IPS DF 4.7 (cell line): ENCODE data around the gene APC2.

Source experiments
- DNase-seq: peaks from one replicate; pipeline ENCODE4 v3.0.0-alpha.2; 2013; ENCODE audit warnings: low spot score; ENCODE audit errors: extremely low read depth

Gene APC2

GRCh38 chr19:1449467-1450442 is at the start of gene APC2:
TSS of gene APC2 (plus strand) at chr19:1450121. CDS start at chr19:1453002, 2,881 bp downstream.
- DNase-seq: no peak

GRCh38 chr19:1400281-1401137 is 49.4 kb upstream of the APC2 start:
- no peak for DNase-seq

- DNase-seq: no peak
These were observed 48.6 kb upstream of the APC2 start, which contains the start of gene GAMT for GRCh38 chr19:1401138-1401888. TSS of gene GAMT (minus strand) at chr19:1401542. CDS start at chr19:1401476, 66 bp downstream.

GRCh38 chr19:1401889-1402217 is 48.1 kb upstream of the APC2 start:
- DNase-seq: no peak

- DNase-seq: no peak
These were observed 47.4 kb upstream of the APC2 start for GRCh38 chr19:1402411-1403070.

DNA sequence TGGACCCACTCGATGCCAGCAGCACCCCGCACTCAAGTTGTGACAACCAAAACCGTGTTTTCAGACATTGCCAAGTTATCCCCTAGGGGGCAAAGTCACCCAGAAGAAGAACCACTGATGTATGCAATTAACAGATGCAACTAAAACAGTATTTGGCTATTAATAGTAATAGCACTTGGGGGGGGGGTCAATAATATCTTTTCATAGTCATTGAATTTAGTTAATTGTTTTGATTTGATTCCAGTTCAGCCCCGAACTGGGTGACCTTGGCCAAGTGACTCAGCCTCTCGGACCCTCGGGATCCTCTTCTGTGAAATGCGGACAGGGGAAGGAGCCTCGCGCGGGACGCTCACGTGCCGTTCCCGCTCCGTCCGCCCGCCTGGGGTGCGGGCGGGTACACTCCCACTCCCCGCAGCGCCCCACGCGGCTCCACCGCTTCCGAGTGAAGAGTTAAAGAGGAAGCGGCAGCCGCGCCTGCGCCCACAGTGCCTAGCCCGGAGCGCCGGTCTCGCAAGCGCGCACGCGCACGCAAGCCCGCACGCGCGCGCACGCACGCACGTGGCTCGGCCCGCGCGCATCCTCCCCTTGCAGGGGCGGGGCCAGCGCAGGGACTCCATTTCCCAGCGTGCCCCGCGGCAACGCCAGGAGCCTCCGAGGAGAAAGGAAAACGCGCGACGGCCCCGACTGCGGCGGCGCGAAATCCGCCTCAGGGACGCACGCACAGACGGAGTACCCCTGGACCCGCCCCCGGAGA is 43.0 kb upstream of the APC2 start:
- no peak for DNase-seq

- DNase-seq: no peak
These were observed 42.2 kb upstream of the APC2 start, which contains the start of gene DAZAP1 for GRCh38 chr19:1407528-1408299. TSS of gene DAZAP1 (plus strand) at chr19:1407586. CDS start at chr19:1407774, 188 bp downstream.

DNA sequence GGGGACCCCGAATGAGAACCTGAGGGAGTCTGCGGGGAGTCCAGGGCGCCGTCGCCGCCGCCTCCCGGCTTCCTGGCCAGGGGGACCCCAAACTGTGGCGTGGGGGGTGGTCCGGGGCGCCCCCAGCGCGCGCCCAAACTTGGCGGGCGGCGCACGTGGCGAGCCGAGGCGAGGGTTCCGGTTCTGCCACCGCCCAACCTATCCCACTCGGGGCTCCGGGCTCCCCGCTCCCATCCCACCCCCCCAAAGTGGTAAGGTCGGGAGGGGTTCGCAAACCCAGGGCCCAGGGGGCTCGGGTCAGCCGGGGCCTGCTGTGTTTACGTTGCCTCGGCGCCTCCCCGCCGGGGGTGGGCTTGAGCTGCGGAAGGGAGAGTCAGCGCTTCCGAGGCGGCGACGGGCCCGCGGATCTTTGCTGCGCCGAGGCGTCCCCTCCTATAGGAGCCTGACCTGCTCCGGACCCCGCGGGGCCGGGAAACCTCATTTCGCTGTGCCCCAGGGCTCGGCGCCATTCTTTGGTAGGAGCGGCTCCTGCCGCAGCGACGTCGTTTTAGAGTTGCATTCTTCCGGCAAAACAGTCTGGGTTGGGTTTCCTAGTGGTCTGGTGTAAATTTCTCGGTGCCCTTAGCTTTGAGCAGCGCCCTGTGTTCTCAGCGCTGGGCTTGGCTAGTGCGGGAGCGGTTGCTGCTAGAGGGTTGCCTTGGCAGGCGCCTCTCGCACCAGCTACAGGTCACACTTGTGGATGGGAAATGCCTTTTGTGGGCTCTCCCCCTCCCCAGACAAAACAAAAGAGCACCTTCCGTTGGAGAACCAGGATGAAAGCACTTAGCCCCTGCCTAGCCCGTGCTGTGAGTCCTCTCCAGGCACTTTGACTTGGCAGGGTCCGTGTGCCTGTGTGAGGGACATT is 41.4 kb upstream of the APC2 start:
- no peak for DNase-seq

DNA sequence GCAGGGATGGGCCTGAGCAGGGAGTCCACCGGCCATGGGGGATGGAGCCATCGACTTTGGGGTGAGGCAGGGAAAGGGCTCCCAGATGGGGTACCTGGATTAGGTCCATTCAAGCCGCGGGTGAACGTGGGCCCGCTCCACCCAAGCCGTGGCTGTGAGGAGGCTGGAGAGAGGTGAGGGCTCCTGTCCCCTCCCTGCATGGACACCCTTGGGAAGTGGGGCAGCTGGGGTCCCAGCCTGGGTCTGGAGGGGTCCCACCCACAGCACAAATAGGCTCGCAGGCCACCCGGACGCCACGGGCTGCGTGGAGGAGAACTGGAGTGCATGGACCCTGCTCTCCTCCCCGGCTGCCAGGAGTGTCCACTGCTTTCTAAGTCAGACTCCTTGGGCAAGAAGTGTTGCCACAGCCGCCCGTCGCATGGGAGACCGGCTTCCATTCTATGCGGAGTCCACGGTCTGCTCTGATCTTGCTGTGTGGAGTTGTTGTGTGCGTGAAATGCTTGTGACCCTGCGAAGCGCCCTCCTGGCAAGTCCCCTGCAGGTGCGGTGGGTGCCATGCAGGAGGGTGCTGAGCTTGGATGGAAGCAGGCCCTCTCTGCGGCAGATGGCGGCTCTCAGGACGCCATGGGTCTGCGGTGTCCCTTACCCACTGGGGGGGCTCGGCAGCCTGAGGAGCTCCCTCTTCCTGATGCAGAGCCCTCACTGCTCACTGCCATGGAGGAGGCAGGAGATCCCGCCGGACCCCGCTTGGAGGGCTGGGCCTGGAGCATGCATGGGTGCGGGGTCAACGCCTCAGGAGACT is 40.5 kb upstream of the APC2 start:
- no peak for DNase-seq

- no peak for DNase-seq
These were observed 39.7 kb upstream of the APC2 start for GRCh38 chr19:1410136-1410786.

DNA sequence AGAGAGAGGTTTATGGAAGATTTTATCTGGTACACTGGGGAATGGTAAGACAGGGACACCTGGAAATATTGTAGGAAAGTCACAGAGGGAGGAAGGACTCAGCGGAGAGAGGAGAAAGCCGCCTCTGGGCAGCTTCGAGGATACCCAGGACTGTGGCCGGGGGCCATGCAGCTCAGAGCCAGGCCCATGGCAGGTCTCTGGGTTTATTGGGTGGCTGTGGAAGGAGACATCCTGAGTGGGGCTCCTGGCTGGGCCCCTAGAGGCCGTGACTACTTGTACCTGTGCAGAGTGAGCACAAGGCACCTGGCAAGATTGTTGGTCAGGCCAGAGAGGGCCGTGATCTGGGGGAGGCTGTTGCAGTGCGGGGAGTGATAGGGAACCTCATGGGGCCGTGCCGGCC is 39.1 kb upstream of the APC2 start:
- DNase-seq: no peak

DNA sequence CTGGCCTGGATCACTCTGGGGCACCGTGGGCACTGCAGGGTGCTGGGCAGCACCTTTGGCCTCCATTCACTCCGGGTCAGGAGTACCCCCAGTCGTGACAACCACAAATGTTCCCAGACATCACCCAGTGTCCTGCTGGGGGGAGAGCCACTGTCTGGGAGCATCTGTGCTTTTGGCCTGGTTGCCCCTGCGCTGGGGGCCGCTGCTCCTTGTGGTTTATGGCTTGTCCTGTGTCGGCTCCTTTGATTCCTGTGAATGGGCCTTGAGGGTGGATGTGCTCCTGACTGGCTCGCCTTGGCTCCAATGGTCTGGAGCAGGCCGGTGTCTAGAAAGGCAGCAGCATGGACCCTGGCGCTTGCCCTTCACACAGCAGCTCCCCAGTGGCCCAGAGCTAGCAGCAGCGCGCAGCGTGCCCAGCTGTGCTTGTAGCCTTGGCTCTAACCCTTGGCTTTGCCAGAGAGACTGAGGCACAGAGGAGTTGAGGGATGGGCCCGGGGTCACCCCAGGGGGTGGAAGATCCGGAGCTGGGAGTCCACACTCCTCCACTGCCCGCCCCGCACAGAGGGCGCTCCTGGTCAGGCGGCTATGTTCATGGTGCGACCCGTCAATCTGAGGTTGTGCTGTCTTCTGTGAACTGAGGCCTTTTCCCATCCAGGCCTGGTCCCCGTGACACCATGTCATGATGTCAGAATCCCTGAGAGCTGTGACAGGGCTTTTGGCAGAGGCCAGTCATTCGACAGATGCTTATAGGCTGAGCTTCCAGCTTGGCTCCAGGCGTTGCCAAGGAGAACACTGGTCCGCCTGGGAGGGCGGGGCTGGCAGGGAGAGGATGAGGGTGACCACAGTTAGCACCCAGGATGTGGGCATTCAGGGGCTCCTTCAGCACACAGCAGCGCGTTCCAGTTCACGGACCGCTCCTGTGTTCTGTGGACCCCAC is 38.4 kb upstream of the APC2 start:
- DNase-seq: no peak

GRCh38 chr19:1412323-1412923 is 37.5 kb upstream of the APC2 start:
- DNase-seq: no peak

GRCh38 chr19:1412995-1413800 is 36.7 kb upstream of the APC2 start:
- DNase-seq: no peak
